Measurements from ENCODE around the gene PRC1.

DNA sequence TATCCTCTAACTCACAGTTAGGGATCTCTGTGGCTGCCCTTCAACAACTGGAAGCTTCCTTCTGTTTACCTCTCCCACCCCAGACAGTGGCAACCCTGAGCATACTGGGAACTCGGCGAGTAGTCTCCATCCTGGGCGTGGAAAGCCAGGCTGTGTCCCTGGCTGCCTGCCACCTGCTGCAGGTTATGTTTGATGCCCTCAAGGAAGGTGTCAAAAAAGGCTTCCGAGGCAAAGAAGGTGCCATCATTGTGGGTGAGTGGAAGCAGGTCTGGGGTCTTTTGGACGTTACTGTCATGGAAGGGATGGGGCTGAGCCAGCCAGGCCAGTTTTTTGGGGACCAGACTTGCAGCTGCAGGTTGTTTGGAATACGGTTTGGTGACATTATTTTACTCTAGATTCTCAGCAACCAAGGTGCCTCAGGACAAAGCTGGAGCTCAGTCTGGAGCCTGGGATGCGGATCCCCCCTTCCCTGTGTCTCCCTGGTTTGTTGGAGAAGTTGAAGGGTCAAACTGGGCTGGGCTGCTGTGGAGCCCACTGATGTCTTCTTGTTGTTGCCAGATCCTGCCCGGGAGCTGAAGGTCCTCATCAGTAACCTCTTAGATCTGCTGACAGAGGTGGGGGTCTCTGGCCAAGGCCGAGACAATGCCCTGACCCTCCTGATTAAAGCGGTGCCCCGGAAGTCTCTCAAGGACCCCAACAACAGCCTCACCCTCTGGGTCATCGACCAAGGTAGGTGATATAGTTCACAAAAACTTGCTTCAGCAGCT is 51.8 kb downstream of the PRC1 start:
- TF ChIP-seq, protein P1, sequence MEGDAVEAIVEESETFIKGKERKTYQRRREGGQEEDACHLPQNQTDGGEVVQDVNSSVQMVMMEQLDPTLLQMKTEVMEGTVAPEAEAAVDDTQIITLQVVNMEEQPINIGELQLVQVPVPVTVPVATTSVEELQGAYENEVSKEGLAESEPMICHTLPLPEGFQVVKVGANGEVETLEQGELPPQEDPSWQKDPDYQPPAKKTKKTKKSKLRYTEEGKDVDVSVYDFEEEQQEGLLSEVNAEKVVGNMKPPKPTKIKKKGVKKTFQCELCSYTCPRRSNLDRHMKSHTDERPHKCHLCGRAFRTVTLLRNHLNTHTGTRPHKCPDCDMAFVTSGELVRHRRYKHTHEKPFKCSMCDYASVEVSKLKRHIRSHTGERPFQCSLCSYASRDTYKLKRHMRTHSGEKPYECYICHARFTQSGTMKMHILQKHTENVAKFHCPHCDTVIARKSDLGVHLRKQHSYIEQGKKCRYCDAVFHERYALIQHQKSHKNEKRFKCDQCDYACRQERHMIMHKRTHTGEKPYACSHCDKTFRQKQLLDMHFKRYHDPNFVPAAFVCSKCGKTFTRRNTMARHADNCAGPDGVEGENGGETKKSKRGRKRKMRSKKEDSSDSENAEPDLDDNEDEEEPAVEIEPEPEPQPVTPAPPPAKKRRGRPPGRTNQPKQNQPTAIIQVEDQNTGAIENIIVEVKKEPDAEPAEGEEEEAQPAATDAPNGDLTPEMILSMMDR (IDR thresholded peaks at IDR 0.05), result no peak
- no peak for TF ChIP-seq POLR2AphosphoS5 (IDR thresholded peaks at IDR 0.05)
- no peak for TF ChIP-seq EP300 (IDR thresholded peaks at IDR 0.05; ENCODE audit: low read depth)

Measured in transverse colon (tissue), 4 donors.